AG04450 (cell line): Measurements from ENCODE around the gene TLL2. TPM values are rescaled to one million over a fixed set of nuclear protein-coding genes. Genes with fewer than 3 reads are reported as not detected.

Experiments
- CTCF ChIA-PET: fragments of 300-600, 350-600 bp; formaldehyde crosslinking; extraction: SDS; loops from one replicate; lab custom pipeline; 2022; ENCODE audit warnings: antibody characterized with exemption, inconsistent platforms; lab: Charles Lee
- POLR2A ChIA-PET: fragments of 350-600 bp; formaldehyde crosslinking; extraction: SDS; loops from one replicate; lab custom pipeline; 2021; ENCODE audit warnings: antibody characterized with exemption, inconsistent platforms; lab: Yijun Ruan, JAX
- DNase-seq: peaks from one replicate; pipeline ENCODE4 v3.0.0-alpha.2; 2011; ENCODE audit warnings: low read depth, low spot score
- H3K27ac ChIP-seq: one replicate; pipeline ENCODE4 v1.5.1; 2012; ENCODE audit warnings: low read depth, low read length, control low read depth
- H3K27me3 ChIP-seq: one replicate; pipeline ENCODE4 v1.6.0; 2012; ENCODE audit warnings: low read length; ENCODE audit not compliant: control insufficient read depth, insufficient read depth
- H3K4me3 ChIP-seq: 2 replicates; pipeline ENCODE4 v1.5.1; 2011; ENCODE audit warnings: mild to moderate bottlenecking, low read depth, low read length, control low read depth
- H3K9me3 ChIP-seq: 2 replicates; pipeline ENCODE4 v1.5.1; 2012; ENCODE audit warnings: low read length; ENCODE audit not compliant: control insufficient read depth, insufficient read depth
- CTCF ChIP-seq: IDR thresholded peaks from 2 replicates; pipeline ENCODE4 v1.5.1; 2011; ENCODE audit warnings: low read depth, low read length, control low read depth, inconsistent platforms
- polyA plus RNA-seq: library from polyadenylated mRNA; depleted of rRNA; stranded (reverse); fragments of >200 nt; gene quantifications from 2 replicates; pipeline ENCODE4 v1.2.3, GENCODE V29; 2011

The TLL2 gene
- polyA plus RNA-seq, 1 experiment = 0.01 TPM

GRCh38 chr10:96501985-96502384, 11.7 kb downstream of the TLL2 start:
- CTCF ChIA-PET = interaction anchor here (2.3 to 2.4 kb wide), 2 partner anchors 8 to 11 kb away, joined by 8 to 9 read pairs; partner anchors contain the start of gene TLL2
- no peak for TF ChIP-seq CTCF
- no peak for DNase-seq
- no peaks in the 10 kb centered on the region for H3K9me3 ChIP-seq
- H3K27ac ChIP-seq = no peak overlapping the region
- H3K27me3 ChIP-seq = no peaks in the 10 kb centered on the region
- no peak overlapping the region for H3K4me3 ChIP-seq
- POLR2A ChIA-PET = no interaction called here

DNA sequence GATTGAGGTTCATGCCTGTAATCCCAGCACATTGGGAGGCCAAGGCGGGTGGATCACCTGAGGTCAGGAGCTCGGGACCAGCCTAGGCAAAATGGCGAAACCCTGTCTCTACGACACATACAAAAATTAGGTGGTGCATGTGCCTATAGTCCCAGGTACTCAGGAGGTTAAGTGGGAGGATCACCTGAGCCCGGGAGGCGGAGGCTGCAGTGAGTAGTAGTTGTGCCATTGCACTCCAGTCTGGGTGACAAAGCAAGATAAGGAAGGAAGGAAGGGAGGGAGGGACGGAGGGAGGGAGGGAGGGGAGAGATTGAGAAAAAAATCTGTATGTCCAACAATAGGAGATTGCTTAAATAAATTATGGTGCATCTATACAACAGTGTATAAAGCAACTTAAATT, 13.2 kb downstream of the TLL2 start:
- TF ChIP-seq CTCF = no peak
- DNase-seq = no peak
- no peaks in the 10 kb centered on the region for H3K27me3 ChIP-seq
- H3K4me3 ChIP-seq = no peak overlapping the region
- H3K27ac ChIP-seq = no peak overlapping the region
- ChIA-PET POLR2A (no interaction called here), CTCF (interaction anchor here (0.7 to 2.4 kb wide), 3 partner anchors 10 to 1631 kb away, joined by 4 to 9 read pairs (median 8); partner anchors contain the start of gene TLL2)
- no peaks in the 10 kb centered on the region for H3K9me3 ChIP-seq

DNA sequence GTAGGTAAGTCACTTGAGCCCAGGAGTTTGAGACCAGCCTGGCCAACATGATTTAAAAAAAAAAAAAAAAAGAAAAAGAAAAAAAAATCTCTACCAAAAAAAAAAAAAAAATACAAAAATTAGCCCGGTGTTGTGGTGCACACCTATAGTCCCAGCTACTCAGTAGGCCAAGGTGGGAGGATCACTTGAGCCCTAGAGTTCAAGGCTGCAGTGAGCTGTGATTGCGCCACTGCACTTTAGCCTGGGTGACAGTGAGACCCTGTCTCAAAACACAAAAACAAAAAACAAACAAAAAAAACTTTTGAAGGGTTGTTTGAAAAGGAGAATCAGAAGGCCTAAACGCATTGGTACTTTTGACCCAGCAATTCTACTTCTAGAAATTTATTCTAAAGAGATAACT, 13.7 kb downstream of the TLL2 start:
- ChIA-PET POLR2A (no interaction called here), CTCF (interaction anchor here (0.7 to 2.4 kb wide), 2 partner anchors 10 to 1630 kb away, joined by 4 to 8 read pairs; no protein-coding TSS in a partner anchor)
- Histone ChIP-seq H3K9me3 (no peaks in the 10 kb centered on the region), H3K27me3 (no peaks in the 10 kb centered on the region), H3K27ac (no peak overlapping the region), H3K4me3 (no peak overlapping the region)
- DNase-seq = no peak
- TF ChIP-seq CTCF = no peak

- ChIA-PET POLR2A (no interaction called here), CTCF (interaction anchor here (0.6 to 1.0 kb wide), 2 partner anchors 16 to 101 kb away, joined by 3 to 5 read pairs; partner anchors contain the start of gene TLL2)
- no peak overlapping the region for H3K27ac ChIP-seq
- no peak for DNase-seq
- no peak for TF ChIP-seq CTCF
- H3K27me3 ChIP-seq = no peaks in the 10 kb centered on the region
- H3K9me3 ChIP-seq = no peaks in the 10 kb centered on the region
- no peak overlapping the region for H3K4me3 ChIP-seq
Measured at GRCh38 chr10:96497391-96497790, 16.3 kb downstream of the TLL2 start.

- Histone ChIP-seq H3K9me3 (no peaks in the 10 kb centered on the region), H3K4me3 (no peak overlapping the region), H3K27ac (no peak overlapping the region), H3K27me3 (no peaks in the 10 kb centered on the region)
- ChIA-PET POLR2A (interaction anchor here (0.5 kb wide), 1 partner anchor 1543 kb away, joined by 3 read pairs; no protein-coding TSS in a partner anchor), CTCF (interaction anchor here (0.7 kb wide), 1 partner anchor 18 kb away, joined by 4 read pairs; the partner anchor contains the start of gene TLL2)
- no peak for DNase-seq
- TF ChIP-seq CTCF = no peak
Measured at GRCh38 chr10:96496281-96496925, 17.3 kb downstream of the TLL2 start.
